Gastrocnemius medialis (tissue), 4 donors: Measurements from ENCODE around the gene CELSR1. TPM values are rescaled to one million over a fixed set of nuclear protein-coding genes. Genes with fewer than 3 reads are reported as not detected.
"Not testable (repeated sequence)": the region's sequence is repeated elsewhere in the genome, so short reads cannot be mapped to it uniquely, and the experiment has no call there.

Source experiments
- ATAC-seq, 2 donors: fragments of 150-250 bp; one replicate each; pipeline ENCODE4 v1.9.1; 2016
- DNase-seq, 2 donors: peaks; one replicate each; pipeline ENCODE4 v3.0.0-alpha.2; 2019
- H3K27ac ChIP-seq, 4 donors: fragments of 200-600 bp; sonication (generic); 1 replicate in 1 of 4; 2 replicates in 3 of 4; pipeline ENCODE4 v1.5.1; 2016 to 2018; ENCODE audit warnings: mild to moderate bottlenecking in 2 of 4, moderate library complexity in 1 of 4
- H3K27me3 ChIP-seq, 3 donors: fragments of 200-600 bp; sonication (generic) in 2 of 3; 1 replicate in 1 of 3; 2 replicates in 2 of 3; pipeline versions ENCODE4 v1.5.1 to v1.6.0; 2016 to 2019; ENCODE audit warnings: mild to moderate bottlenecking in 1 of 3, moderate library complexity in 1 of 3
- H3K36me3 ChIP-seq, 2 donors: fragments of 200-600 bp; sonication (generic) in 1 of 2; one replicate each; pipeline ENCODE4 v1.5.1; 2017 to 2018
- H3K4me1 ChIP-seq, 2 donors: fragments of 200-600 bp; sonication (generic) in 1 of 2; one replicate each; pipeline ENCODE4 v1.5.1; 2016 to 2017; ENCODE audit warnings: mild to moderate bottlenecking in 2 of 2
- H3K4me3 ChIP-seq, 4 donors: fragments of 200-600 bp; sonication (generic) in 3 of 4; 1 replicate in 1 of 4; 2 replicates in 3 of 4; pipeline ENCODE4 v1.5.1; 2016 to 2019; ENCODE audit warnings: mild to moderate bottlenecking in 2 of 4
- H3K9me3 ChIP-seq, 3 donors: fragments of 200-600 bp; sonication (generic) in 2 of 3; 1 replicate in 1 of 3; 2 replicates in 2 of 3; pipeline ENCODE4 v1.5.1; 2016 to 2019
- POLR2A ChIP-seq, 2 donors: fragments of 450-650 bp; IDR thresholded peaks; one replicate each; pipeline ENCODE4 v1.6.1; 2017; ENCODE audit warnings: antibody characterized with exemption in 2 of 2, mild to moderate bottlenecking in 2 of 2, moderate library complexity in 2 of 2
- in situ Hi-C, 4 donors: fragments of 200-750 bp; cut with MboI; loops; one replicate each; pipeline versions ENCODE4 v1.15.0 to v1.8.0; 2017; ENCODE audit warnings: low sequenced_read_pairs in 4 of 4
- intact Hi-C: fragments of 100-400 bp; cut with DNase I; formaldehyde crosslinking; loops from one replicate; pipeline ENCODE4 v1.15.1; 2023; ENCODE audit warnings: low total_unique reads
- total RNA-seq, 4 donors: library from RNA; depleted of rRNA; stranded (reverse); fragments of >200 nt; gene quantifications; one replicate each; pipeline versions ENCODE4 v1.1.0 to v1.2.3, GENCODE V29; 2016
- TF ChIP-seq, protein P1 (sequence below), 5 experiments: fragments of 450-650 bp in 3 of 5; fragments of 200-600 bp in 2 of 5; sonication (generic) in 2 of 5; IDR thresholded peaks in 4 of 5; conservative IDR thresholded peaks in 1 of 5; 1 replicate in 4 of 5; 2 replicates in 1 of 5; pipeline ENCODE4 v1.5.1; 2016 to 2019; ENCODE audit warnings: antibody characterized with exemption in 5 of 5, mild to moderate bottlenecking in 3 of 5, moderate library complexity in 3 of 5

Gene CELSR1
- total RNA-seq, 4 donors from 2014 or later = 0.10 to 1.5 (median 0.87) TPM

DNA sequence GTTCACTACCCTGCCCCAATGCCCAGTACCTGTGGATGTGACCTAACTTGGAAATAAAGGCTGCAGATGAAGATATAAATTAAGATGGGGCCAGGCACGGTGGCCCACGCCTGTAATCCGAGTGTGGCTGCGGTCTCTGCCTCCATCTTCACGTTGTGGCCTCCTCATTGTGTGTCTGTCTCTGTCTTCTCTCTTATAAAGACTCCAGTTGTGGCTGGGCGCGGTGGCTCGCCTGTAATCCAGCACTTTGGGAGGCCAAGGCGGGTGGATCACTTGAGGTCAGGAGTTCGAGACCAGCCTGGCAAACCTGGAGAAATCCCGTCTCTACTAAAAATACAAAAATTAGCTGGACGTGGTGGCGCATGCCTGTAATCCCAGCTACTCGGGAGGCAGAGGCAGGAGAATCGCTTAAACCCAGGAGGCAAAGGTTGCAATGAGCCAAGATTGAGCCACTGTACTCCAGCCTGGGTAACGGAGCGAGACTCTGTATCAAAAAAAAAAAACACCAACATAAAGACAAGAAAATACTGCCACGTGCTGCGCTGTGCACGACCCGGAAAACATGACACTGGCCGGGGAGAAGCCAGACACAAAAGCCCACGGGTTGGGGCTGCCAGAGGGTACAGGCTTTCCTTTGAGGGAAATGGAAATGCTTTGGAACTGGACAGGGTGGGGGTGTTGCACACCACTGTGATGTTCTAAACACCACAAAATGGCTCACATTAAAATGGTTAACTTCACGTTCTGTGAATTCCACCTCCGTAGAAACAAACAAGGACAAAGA lies 18.7 kb downstream of the CELSR1 start:
- Histone ChIP-seq H3K9me3 (no peaks in the 10 kb centered on the region), H3K27ac (no peak overlapping the region), H3K27me3 (peaks cover 0 to 5% (median 4%) of the 10 kb centered on the region in 3 donors), H3K36me3 (no peaks in the 10 kb centered on the region), H3K4me3 (no peak overlapping the region), H3K4me1 (no peaks in the 10 kb centered on the region)
- TF ChIP-seq, protein P1, sequence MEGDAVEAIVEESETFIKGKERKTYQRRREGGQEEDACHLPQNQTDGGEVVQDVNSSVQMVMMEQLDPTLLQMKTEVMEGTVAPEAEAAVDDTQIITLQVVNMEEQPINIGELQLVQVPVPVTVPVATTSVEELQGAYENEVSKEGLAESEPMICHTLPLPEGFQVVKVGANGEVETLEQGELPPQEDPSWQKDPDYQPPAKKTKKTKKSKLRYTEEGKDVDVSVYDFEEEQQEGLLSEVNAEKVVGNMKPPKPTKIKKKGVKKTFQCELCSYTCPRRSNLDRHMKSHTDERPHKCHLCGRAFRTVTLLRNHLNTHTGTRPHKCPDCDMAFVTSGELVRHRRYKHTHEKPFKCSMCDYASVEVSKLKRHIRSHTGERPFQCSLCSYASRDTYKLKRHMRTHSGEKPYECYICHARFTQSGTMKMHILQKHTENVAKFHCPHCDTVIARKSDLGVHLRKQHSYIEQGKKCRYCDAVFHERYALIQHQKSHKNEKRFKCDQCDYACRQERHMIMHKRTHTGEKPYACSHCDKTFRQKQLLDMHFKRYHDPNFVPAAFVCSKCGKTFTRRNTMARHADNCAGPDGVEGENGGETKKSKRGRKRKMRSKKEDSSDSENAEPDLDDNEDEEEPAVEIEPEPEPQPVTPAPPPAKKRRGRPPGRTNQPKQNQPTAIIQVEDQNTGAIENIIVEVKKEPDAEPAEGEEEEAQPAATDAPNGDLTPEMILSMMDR (IDR thresholded peaks at IDR 0.05 in 4 of 5, conservative IDR thresholded peaks at IDR 0.05 in 1 of 5) = no peak
- no peak for TF ChIP-seq POLR2A (IDR thresholded peaks at IDR 0.05)
- ATAC-seq (no peak), DNase-seq (no peak)
- intact Hi-C loops (no loop called here), in situ Hi-C loops (no loop called here)

DNA sequence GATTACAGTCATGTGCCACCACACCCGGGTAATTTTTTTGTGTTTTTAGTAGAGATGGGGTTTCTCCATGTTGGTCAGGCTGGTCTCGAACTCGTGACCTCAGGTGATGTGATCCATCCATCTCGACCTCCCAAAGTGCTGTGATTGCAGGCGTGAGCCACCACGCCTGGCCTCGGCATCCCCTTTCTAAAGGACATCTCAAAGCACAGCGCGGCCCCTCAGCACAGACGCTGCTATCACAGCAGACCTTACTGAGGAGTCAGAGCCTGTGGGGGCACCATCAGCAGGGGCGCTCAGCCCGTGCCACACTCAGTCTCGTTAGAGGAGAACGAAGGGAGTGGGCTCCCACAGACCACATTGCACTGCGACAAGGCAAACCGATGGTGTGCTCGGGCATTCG lies 19.4 kb downstream of the CELSR1 start:
- H3K27me3 ChIP-seq = peaks cover 0 to 5% (median 4%) of the 10 kb centered on the region in 3 donors
- DNase-seq (no peak), ATAC-seq (no peak)
- no peak overlapping the region for H3K4me3 ChIP-seq
- no peaks in the 10 kb centered on the region for H3K4me1 ChIP-seq
- in situ Hi-C loops = no loop called here
- no peaks in the 10 kb centered on the region for H3K36me3 ChIP-seq
- no peak overlapping the region for H3K27ac ChIP-seq
- TF ChIP-seq, protein P1 (IDR thresholded peaks at IDR 0.05 in 4 of 5, conservative IDR thresholded peaks at IDR 0.05 in 1 of 5) = no peak
- no peak for TF ChIP-seq POLR2A (IDR thresholded peaks at IDR 0.05)
- no peaks in the 10 kb centered on the region for H3K9me3 ChIP-seq
- intact Hi-C loops = no loop called here

DNA sequence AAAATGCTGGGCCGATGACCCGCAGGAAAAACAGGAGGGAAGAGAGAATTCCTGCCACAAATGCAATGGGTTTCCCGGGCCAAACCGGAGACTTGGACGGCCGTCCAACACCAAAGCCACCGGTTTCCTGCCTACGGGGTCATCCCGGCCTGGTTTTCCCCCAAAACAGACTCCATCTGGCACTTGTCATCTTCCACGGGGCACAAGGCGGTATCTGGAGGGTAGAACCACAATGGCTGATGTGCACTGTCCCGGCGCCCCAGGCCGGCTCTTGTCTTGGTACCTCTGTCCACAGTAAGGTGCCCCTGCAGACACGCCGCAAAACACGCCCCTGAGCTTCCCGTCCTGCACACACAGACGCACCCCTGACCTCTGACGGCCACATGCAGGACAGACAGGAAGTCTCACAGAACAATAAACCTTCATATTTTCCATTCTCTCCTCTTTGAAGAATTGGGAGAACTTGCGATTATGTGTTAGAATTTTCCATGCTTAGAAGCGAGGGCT lies 20.1 kb downstream of the CELSR1 start:
- Histone ChIP-seq H3K27me3 (peaks cover 0 to 5% (median 4%) of the 10 kb centered on the region in 3 donors), H3K27ac (no peak overlapping the region), H3K36me3 (no peaks in the 10 kb centered on the region), H3K4me3 (no peak overlapping the region), H3K4me1 (no peaks in the 10 kb centered on the region), H3K9me3 (no peaks in the 10 kb centered on the region)
- in situ Hi-C loops (no loop called here), intact Hi-C loops (no loop called here)
- ATAC-seq (no peak), DNase-seq (no peak)
- TF ChIP-seq, protein P1 (IDR thresholded peaks at IDR 0.05 in 4 of 5, conservative IDR thresholded peaks at IDR 0.05 in 1 of 5) = no peak
- TF ChIP-seq POLR2A (IDR thresholded peaks at IDR 0.05) = no peak

DNA sequence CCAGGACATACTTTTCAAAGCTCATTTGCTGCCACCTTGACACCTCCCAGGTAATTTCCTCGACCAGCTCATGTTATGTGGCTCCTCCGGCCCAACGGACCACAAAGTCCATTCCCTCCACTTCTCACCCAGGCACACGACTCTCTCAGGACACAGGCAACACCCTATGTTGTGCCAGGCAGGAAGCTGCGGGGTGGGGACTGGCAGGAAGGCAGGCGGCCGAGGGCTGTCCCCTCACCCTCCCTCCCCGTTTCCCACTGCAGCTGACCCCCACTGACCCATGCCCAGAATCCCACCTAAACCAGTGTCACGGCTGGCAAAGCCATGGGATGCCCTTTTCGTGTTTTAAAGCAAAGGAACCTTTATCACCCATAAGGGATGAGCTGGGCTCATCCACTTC lies 20.8 kb downstream of the CELSR1 start:
- Histone ChIP-seq H3K27ac (no peak overlapping the region), H3K27me3 (peaks cover 0 to 5% (median 4%) of the 10 kb centered on the region in 3 donors), H3K36me3 (no peaks in the 10 kb centered on the region), H3K9me3 (no peaks in the 10 kb centered on the region), H3K4me3 (no peak overlapping the region), H3K4me1 (no peaks in the 10 kb centered on the region)
- intact Hi-C loops (no loop called here), in situ Hi-C loops (no loop called here)
- TF ChIP-seq, protein P1 (IDR thresholded peaks at IDR 0.05 in 4 of 5, conservative IDR thresholded peaks at IDR 0.05 in 1 of 5) = no peak
- no peak for TF ChIP-seq POLR2A (IDR thresholded peaks at IDR 0.05)
- ATAC-seq = no peak
- DNase-seq = no peak

DNA sequence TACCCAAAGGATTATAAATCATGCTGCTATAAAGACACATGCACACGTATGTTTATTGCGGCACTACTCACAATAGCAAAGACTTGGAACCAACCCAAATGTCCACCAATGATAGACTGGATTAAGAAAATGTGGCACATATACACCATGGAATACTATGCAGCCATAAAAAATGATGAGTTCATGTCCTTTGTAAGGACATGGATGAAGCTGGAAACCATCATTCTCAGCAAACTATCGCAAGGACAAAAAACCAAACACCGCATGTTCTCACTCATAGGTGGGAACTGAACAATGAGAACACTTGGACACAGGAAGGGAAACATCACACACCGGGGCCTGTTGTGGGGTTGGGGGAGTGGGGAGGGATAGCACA lies 21.3 kb downstream of the CELSR1 start:
- H3K4me3 ChIP-seq, H3K36me3 ChIP-seq, intact Hi-C loops, in situ Hi-C loops, H3K4me1 ChIP-seq, ATAC-seq, H3K9me3 ChIP-seq, H3K27ac ChIP-seq, H3K27me3 ChIP-seq, DNase-seq: not testable (repeated sequence)
